GM15510 (cell line): ENCODE data around the gene DDAH2.

ENCODE experiments used
- POLR2A ChIP-seq: IDR thresholded peaks from 3 replicates; pipeline ENCODE4 v1.6.1; 2011; ENCODE audit warnings: borderline replicate concordance; ENCODE audit not compliant: insufficient read length; ENCODE audit errors: extremely low read depth

DDAH2 gene

DNA sequence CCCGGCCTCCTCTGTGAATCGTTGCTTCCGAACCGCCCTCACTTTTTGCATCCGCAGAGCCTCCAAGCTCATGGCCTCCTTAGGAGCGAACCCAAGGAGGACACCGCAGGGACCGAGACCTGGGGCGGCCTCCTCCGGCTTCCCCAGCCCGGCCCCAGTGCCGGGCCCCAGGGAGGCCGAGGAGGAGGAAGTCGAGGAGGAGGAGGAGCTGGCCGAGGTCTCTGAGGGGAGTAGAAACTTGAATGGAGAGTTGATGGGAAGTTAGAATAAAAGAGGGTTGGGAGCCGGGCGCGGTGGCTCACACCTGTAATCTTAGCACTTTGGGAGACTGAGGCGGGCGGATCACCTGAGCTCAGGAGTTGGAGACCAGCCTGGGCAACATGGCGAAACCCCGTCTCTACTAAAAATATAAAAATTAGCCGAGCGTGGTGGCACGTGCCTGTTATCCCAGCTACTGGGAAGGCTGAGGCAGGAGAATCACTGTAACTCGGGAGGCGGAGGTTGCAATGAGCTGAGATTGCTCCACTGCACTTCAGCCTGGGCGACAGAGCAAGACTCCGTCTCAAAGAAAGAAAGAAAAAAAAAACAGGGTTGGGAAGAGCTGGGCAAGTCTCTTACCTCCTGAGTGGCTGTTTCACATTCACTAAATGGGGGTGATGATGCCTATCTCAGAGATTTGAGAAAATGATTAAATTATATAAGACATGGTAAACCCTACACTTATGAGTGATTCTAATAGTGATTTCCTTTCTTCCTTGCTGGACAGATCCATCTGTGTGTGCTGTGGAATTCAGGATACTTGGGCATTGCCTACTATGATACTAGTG lies 11.5 kb upstream of the DDAH2 start:
- no peak for TF ChIP-seq POLR2A

DNA sequence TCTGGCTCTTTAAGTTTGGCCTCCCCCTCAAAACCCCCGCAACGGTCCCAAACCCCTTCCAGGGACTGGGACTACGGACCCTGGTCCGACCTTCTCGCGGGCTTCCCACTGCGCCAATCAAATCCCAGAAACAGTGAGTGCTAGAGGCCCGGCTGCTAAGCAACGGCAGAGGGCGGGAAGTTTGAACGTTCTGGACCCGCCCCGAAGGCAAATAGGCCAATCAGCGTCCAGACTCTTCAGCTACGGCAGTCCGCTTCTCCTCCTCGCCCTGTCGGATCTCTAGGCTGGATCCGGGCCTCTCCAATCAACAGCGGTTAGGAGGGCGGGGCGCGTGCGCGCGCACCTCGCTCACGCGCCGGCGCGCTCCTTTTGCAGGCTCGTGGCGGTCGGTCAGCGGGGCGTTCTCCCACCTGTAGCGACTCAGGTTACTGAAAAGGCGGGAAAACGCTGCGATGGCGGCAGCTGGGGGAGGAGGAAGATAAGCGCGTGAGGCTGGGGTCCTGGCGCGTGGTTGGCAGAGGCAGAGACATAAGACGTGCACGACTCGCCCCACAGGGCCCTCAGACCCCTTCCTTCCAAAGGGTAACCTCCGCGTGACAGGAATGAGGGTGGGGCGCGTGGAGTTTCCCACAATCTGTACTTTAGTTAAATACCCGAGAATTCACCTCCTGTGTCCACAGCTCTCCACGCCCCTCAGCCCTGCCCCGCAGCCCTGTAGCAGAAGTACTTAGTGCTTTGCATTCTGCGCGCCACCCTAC lies 10.7 kb upstream of the DDAH2 start, which contains the start of gene MSH5:
MSH5 (plus strand) TSS at position 367 of the 758 bp plus-strand sequence. CDS start 462 bp downstream, outside the sequence.
- TF ChIP-seq POLR2A = peak; percentile 63

DNA sequence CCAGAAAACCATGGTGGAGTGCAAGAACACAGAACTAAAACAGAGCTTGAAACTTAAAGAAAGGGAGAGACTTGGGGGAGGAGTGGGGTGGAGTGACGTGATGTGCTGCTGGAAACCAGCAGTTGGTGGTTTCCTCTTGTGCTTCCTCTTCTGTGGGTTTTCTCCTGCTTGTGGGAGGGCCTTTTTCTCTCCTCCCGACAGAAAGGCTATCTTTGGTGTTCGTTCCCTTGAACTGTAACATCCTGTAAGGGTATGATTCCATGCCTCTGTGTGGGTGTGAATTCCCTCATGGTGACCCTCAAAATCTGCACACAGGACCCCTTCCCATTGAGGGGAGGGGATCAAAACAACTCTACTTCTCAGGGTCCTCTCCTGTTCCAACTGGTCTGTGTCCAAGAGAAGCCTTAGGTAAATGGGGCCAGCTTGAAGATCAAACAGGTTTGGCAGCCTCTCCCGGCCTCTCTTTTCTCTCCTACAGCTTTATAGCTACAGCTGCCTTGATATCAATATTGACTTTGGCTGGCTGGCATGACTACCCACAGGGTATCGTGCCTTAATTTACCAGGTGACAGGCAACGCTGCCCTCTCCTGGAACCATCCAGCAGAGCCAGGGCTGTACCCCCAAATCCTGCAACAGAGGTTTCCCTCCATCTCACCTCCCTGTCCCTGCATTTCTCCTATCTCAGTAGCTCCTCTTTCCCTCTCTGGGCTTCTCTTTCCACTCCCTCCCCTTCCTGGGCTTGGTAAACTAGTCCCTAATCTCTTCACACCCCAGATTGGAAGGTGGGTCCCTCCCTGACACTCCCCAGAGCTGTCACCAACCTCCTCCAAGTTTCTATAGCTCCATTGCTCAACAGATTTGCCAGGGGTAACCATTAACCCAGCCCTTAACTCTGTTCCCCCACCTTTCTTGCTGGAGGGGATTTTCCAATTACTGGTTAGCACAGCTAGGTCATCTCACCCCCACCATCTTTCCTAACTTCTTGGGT lies 9.2 kb upstream of the DDAH2 start:
- TF ChIP-seq POLR2A = peak; percentile 44

DNA sequence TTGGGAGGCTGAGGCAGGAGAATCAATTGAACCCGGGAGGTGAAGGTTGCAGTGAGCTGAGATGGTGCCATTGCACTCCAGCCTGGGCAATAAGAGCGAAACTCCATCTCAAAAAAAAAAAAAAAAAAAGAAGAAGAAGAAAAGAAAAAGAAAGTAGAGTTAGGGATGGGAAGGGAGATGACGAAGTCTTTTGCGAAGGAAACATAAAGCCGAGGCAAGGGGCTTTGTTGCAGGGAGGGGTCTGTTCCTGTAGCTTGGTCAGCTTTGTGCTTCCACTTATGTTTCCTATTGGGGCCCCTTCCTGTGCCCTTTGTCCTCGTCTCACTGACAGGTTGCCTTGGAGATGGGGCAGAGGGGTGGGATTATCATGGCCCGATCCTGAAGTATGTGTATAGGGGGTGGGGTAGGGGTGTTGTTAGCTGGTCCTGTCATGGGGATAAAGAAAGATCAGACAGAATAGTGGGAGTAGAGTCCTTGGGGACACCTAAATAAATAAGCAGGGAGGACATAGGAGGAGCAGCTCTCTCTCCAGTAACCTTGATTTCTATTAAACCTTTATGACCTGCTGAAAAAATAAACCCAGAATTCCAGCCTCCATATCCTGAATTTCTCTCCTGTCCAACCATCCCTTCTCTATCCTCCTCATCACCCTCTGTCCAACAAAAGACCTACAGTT lies 8.4 kb upstream of the DDAH2 start:
- no peak for TF ChIP-seq POLR2A

DNA sequence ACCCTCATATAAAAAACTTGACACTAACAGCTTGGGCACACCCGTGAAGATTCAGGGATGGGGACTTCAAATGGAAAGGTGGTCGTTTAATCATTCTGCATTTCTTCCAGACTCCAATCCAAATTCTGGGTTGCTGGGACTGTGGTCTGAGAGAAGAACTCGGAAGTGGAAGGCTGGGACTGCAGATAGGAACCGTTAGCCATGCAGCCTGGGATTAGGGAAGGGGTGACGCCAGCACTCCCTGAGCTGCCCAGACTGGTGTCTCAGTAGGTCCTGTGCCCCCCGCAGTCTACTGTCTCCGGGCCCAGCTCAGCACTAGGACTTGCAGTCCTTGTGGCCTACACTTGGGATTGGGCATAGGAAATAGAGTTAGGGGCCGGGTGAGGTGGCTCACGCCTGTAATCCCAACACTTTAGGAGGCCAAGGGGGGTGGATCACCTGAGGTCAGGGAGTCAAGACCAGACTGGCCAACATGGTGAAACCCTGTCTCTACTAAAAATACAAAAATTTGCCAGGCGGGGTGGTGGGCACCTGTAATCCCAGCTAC lies 7.7 kb upstream of the DDAH2 start:
- no peak for TF ChIP-seq POLR2A

DNA sequence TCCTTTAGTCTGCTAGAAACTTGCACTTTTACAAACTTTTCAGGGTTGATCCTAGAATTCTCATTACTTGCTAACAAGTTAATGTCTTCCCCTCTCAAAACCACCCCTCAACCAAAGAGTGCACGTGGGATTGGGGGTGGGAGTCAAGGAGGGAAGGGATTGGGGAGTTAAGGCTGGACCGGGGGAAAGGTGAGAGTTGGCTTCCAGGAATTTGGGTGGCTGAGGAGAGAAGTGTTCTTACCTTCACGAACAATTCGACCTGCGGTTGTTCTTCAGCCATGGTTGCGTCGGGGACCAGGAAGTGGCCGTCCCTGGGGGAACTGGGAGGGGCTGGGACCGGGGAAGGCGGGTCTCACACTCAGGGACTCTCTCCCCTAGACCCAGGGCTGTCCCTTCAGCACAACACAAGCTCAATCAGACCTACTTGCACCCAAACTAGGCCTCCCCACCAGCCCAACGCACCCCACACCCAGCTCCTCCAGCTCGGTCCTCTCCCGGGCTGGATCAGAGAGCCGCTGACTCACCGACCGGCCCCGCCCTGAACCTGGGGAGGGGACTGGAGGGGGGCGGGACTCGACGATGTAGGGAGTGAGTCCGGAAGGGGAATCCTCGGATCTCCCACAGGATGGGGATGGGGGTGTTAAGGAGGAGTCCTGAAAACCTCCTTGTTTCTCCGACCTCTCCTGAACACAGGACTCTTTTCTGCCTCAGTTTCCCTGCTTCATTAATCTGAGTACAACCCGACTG lies 7.1 kb upstream of the DDAH2 start, which contains the start of gene CLIC1:
CLIC1 (minus strand) TSS at position 510 of the 747 bp plus-strand sequence; CDS start at position 280, 230 bp downstream.
- peak; percentile 88 for TF ChIP-seq POLR2A

DNA sequence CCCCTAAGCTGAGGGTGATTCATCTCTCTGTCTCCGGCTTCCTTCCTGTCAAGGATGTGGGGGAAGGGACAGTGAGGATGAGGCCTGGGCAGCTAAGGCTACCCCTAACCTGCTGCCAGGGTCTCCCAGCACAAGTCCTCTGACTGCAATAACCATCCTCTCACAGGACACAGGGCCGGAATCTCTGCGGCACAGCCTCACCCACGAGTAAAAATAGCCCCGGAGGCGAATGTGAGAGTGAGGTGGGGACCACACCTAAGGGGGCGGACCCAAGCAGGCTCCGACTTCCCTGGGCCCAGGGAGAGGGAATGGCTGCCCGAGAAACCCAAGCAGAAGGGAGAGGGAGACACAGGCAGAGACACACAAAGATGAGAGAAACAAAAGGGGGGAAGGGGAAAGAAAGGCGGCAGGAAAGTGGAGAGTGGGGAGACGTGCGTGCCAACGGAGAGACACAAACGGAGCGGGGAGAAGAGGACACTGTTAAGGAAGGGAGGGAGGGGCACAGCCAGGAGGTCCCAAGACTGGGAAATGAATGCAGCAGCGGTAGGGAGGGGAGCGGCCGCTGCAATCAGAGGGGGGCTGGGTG lies 5.8 kb upstream of the DDAH2 start:
- peak; percentile 36 for TF ChIP-seq POLR2A

DNA sequence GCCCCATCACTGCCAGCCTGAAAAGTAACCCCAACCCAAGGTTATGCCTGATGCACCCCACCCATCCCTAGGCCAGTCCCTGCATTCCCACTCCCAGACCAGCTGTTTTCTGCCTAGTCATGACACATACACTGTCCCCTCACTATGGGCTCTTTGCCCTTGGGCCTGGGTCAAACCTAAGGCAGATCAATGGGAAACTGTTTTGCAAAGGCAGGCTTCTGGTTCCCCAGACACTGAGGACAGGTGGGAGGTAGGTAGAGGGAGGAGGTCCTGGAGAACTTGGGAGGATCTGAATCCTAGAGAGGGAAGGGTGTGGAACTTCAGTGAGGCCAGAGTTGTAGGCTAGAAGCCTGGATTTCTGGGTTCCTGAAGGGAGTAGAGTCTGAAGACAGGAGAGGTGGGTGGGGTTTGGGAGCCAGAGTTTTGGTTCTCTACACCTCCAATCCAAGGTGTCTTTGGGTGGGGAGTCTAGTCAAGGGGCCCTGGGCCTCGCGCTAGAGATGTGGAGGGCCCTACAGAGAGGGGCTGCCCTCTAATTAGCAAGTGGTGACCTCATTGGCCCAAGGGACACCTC lies 5.2 kb upstream of the DDAH2 start:
- no peak for TF ChIP-seq POLR2A

DNA sequence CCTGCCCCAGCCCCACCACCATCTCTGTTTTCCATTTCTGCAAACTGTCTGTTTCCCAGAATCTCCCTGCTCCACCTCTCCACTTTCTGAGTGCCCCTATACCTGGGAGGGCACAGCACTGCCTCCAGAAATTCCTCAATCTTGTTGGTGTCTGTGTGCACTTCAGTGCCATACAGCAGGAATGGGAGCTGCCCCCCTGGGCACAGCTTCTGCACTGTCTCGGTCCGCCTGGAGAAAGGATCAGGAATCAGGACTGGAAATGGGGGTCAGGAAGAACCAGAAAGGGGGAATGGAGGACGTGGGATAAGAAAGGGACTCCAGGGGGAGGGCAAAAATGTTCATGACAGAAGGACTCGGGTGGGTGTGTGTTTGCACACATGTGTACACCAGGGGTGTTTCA lies 4.6 kb upstream of the DDAH2 start:
- no peak for TF ChIP-seq POLR2A

DNA sequence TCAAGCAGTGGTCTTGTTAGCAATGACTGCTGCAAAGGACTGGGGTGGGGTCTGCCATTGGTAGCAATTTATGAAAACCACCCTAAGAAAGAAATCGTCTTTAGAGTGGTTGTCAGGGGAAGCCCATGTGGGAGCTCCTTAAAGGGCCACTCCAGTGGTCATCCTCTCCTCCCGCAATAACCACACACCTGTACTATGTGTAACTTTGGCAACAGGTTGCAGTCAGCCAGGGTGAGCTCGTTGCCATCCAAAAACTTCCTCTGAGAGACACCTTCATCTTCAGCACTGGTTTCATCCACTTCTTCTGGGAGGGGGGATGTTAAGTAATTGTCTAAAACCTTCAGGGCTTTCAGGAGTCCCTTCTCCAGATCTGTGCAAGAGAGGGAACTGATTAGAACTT lies 2.9 kb upstream of the DDAH2 start:
- no peak for TF ChIP-seq POLR2A

DNA sequence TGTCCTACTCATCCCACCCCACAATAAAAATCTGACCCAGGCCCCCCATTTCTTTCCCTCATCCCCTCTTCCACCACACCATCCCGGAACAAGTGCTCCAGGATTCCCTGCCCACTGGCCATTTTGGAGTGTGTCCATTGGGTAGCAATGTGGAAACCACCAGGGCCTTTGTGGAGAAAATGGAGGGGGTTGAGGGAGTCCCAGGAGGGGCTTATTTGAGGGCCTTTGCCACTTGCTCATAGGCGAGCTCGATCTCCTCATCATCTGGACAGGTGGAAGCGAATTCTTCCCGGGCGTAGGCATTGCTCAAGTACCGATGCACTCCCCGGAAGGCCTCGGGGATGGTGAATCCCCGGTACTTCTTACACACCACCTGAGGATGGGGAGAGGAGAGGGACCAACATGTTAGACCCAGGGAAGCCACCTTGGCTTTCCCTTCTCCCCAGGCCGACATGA lies 1.6 kb upstream of the DDAH2 start:
- no peak for TF ChIP-seq POLR2A

DNA sequence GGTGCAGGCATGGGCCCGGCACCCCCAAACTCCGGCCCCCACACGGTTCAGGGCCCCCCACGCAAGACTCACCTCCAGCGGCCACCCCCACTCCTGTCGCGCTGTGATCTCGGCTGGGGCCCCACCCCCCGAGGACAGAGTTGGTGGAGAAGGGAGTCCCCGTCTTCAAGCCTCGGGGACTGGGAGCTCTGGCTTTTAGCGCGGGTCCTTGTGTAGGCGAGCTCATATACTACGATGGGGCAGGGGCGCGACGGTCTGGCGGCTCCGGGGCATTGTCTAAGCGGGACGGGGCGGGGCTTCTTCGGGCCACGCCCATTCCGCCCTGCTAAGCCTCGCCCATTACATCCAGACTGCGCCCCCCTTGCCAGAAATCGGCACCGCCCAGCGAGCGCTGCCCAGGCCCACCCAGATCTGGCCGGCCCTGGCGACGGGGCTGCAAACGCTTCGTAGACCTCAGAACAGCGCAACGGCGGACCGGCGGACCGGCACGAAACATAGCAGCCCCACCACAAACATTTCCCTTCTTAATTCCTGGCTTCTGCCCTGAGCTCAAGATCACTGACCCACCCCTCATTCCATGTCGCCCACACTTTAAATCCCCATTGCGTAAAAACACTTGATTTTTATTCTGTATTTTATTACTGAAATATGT lies 1.0 kb upstream of the DDAH2 start:
- TF ChIP-seq POLR2A = peak; percentile 47
